ENCODE data around the gene PTK6.

Gene PTK6

GRCh38 chr20:63562461-63563224 is 25.5 kb upstream of the PTK6 start:
- ATAC-seq: no peak
- no peak for TF ChIP-seq ESRRG (CRISPR knock-in tag; IDR thresholded peaks at IDR 0.05)
- TF ChIP-seq, protein P1, sequence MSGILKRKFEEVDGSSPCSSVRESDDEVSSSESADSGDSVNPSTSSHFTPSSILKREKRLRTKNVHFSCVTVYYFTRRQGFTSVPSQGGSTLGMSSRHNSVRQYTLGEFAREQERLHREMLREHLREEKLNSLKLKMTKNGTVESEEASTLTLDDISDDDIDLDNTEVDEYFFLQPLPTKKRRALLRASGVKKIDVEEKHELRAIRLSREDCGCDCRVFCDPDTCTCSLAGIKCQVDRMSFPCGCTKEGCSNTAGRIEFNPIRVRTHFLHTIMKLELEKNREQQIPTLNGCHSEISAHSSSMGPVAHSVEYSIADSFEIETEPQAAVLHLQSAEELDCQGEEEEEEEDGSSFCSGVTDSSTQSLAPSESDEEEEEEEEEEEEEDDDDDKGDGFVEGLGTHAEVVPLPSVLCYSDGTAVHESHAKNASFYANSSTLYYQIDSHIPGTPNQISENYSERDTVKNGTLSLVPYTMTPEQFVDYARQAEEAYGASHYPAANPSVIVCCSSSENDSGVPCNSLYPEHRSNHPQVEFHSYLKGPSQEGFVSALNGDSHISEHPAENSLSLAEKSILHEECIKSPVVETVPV (CRISPR knock-in tag; IDR thresholded peaks at IDR 0.05): no peak
- TF ChIP-seq ZNF565 (CRISPR knock-in tag; conservative IDR thresholded peaks at IDR 0.05; ENCODE audit: low read depth): no peak
- TF ChIP-seq ISL1 (CRISPR knock-in tag; IDR thresholded peaks at IDR 0.05): no peak
- TF ChIP-seq ZNF8 (CRISPR knock-in tag; IDR thresholded peaks at IDR 0.05): no peak
- TF ChIP-seq GLIS3 (CRISPR knock-in tag; IDR thresholded peaks at IDR 0.05): no peak
- TF ChIP-seq, protein P2, sequence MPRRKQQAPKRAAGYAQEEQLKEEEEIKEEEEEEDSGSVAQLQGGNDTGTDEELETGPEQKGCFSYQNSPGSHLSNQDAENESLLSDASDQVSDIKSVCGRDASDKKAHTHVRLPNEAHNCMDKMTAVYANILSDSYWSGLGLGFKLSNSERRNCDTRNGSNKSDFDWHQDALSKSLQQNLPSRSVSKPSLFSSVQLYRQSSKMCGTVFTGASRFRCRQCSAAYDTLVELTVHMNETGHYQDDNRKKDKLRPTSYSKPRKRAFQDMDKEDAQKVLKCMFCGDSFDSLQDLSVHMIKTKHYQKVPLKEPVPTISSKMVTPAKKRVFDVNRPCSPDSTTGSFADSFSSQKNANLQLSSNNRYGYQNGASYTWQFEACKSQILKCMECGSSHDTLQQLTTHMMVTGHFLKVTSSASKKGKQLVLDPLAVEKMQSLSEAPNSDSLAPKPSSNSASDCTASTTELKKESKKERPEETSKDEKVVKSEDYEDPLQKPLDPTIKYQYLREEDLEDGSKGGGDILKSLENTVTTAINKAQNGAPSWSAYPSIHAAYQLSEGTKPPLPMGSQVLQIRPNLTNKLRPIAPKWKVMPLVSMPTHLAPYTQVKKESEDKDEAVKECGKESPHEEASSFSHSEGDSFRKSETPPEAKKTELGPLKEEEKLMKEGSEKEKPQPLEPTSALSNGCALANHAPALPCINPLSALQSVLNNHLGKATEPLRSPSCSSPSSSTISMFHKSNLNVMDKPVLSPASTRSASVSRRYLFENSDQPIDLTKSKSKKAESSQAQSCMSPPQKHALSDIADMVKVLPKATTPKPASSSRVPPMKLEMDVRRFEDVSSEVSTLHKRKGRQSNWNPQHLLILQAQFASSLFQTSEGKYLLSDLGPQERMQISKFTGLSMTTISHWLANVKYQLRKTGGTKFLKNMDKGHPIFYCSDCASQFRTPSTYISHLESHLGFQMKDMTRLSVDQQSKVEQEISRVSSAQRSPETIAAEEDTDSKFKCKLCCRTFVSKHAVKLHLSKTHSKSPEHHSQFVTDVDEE (CRISPR knock-in tag; IDR thresholded peaks at IDR 0.05): no peak
- TF ChIP-seq BACH2 (CRISPR knock-in tag; IDR thresholded peaks at IDR 0.05; ENCODE audit: borderline replicate concordance): no peak
- TF ChIP-seq SNAI2 (CRISPR knock-in tag; IDR thresholded peaks at IDR 0.05): no peak
- TF ChIP-seq RARB (CRISPR knock-in tag; IDR thresholded peaks at IDR 0.05): no peak
- TF ChIP-seq TCF4 (CRISPR knock-in tag; IDR thresholded peaks at IDR 0.05; ENCODE audit: borderline replicate concordance): no peak
- TF ChIP-seq, protein P3, sequence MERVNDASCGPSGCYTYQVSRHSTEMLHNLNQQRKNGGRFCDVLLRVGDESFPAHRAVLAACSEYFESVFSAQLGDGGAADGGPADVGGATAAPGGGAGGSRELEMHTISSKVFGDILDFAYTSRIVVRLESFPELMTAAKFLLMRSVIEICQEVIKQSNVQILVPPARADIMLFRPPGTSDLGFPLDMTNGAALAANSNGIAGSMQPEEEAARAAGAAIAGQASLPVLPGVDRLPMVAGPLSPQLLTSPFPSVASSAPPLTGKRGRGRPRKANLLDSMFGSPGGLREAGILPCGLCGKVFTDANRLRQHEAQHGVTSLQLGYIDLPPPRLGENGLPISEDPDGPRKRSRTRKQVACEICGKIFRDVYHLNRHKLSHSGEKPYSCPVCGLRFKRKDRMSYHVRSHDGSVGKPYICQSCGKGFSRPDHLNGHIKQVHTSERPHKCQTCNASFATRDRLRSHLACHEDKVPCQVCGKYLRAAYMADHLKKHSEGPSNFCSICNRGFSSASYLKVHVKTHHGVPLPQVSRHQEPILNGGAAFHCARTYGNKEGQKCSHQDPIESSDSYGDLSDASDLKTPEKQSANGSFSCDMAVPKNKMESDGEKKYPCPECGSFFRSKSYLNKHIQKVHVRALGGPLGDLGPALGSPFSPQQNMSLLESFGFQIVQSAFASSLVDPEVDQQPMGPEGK (CRISPR knock-in tag; IDR thresholded peaks at IDR 0.05; ENCODE audit: borderline replicate concordance): no peak
- TF ChIP-seq ZC3H10 (CRISPR knock-in tag; IDR thresholded peaks at IDR 0.05): no peak
- TF ChIP-seq ZNF70 (CRISPR knock-in tag; IDR thresholded peaks at IDR 0.05): no peak
- TF ChIP-seq OSR1 (CRISPR knock-in tag; IDR thresholded peaks at IDR 0.05): no peak
- TF ChIP-seq PPARA (CRISPR knock-in tag; IDR thresholded peaks at IDR 0.05; ENCODE audit: borderline replicate concordance): no peak
- no peak for TF ChIP-seq ZFP30 (CRISPR knock-in tag; IDR thresholded peaks at IDR 0.05)

GRCh38 chr20:63561624-63562396 is 24.6 kb upstream of the PTK6 start:
- TF ChIP-seq TCF4 (CRISPR knock-in tag; IDR thresholded peaks at IDR 0.05; ENCODE audit: borderline replicate concordance): no peak
- no peak for TF ChIP-seq ARNTL (CRISPR knock-in tag; IDR thresholded peaks at IDR 0.05; ENCODE audit: borderline replicate concordance, low read depth)
- TF ChIP-seq PPARA (CRISPR knock-in tag; IDR thresholded peaks at IDR 0.05; ENCODE audit: borderline replicate concordance): no peak
- no peak for TF ChIP-seq SNAI2 (CRISPR knock-in tag; IDR thresholded peaks at IDR 0.05)
- TF ChIP-seq, protein P1 (CRISPR knock-in tag; IDR thresholded peaks at IDR 0.05): no peak
- TF ChIP-seq CSDC2 (CRISPR knock-in tag; IDR thresholded peaks at IDR 0.05): no peak
- no peak for TF ChIP-seq CREB5 (CRISPR knock-in tag; IDR thresholded peaks at IDR 0.05; ENCODE audit: low read depth)
- TF ChIP-seq OSR1 (CRISPR knock-in tag; IDR thresholded peaks at IDR 0.05): no peak
- TF ChIP-seq ZNF8 (CRISPR knock-in tag; IDR thresholded peaks at IDR 0.05): no peak
- ATAC-seq: no peak
